Body of pancreas (tissue), 4 donors: ENCODE results near the gene TRIM32.

Experiments
- POLR2A ChIP-seq, 3 donors: fragments of 450-650 bp; IDR thresholded peaks; one replicate each; pipeline ENCODE4 v1.6.1; 2016; ENCODE audit warnings: antibody characterized with exemption in 3 of 3, mild to moderate bottlenecking in 2 of 3
- TF ChIP-seq, protein P1 (sequence below), 7 experiments: fragments of 450-650 bp in 4 of 7; fragments of 200-600 bp in 3 of 7; sonication (generic) in 3 of 7; IDR thresholded peaks; one replicate each; pipeline ENCODE4 v1.5.1; 2016 to 2019; ENCODE audit warnings: antibody characterized with exemption in 7 of 7

DNA sequence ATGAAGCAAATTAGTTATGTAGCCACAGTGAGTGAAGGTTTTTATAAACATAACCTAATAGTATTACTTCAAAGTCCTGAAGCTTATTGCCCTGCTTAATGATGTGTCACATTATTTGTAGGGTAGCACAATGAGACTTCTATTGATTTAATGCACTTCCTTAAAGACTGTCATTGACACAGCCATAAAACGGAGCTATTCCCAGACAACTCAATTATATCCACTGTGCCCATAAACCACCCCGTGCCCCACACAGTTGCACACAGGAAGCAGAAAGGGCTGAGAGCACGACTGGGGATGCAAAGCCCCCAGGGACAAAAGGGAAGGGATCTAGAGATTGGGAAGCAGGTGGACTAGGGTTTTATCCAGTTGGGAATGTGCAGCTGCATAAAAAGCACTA, 37.0 kb downstream of the TRIM32 start:
- TF ChIP-seq, protein P1, sequence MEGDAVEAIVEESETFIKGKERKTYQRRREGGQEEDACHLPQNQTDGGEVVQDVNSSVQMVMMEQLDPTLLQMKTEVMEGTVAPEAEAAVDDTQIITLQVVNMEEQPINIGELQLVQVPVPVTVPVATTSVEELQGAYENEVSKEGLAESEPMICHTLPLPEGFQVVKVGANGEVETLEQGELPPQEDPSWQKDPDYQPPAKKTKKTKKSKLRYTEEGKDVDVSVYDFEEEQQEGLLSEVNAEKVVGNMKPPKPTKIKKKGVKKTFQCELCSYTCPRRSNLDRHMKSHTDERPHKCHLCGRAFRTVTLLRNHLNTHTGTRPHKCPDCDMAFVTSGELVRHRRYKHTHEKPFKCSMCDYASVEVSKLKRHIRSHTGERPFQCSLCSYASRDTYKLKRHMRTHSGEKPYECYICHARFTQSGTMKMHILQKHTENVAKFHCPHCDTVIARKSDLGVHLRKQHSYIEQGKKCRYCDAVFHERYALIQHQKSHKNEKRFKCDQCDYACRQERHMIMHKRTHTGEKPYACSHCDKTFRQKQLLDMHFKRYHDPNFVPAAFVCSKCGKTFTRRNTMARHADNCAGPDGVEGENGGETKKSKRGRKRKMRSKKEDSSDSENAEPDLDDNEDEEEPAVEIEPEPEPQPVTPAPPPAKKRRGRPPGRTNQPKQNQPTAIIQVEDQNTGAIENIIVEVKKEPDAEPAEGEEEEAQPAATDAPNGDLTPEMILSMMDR (IDR thresholded peaks at IDR 0.05) = no peak
- no peak for TF ChIP-seq POLR2A (IDR thresholded peaks at IDR 0.05)
